G401 (cell line): Measurements from ENCODE around the gene AURKB. TPM values are rescaled to one million over a fixed set of nuclear protein-coding genes. Genes with fewer than 3 reads are reported as not detected.
"Not testable (repeated sequence)": the region's sequence is repeated elsewhere in the genome, so short reads cannot be mapped to it uniquely, and the experiment has no call there.

Source experiments
- DNase-seq: peaks from one replicate; pipeline ENCODE4 v3.0.0-alpha.2; 2015; ENCODE audit warnings: low spot score
- in situ Hi-C: cut with HindIII; loops from 2 replicates; pipeline ENCODE4 v1.10.0; 2016; ENCODE audit warnings: low sequenced_read_pairs, mixed read lengths
- total RNA-seq: library from RNA; depleted of rRNA; stranded (reverse); fragments of >200 nt; shearing (Covaris generic); gene quantifications from 2 replicates; pipeline ENCODE4 v1.2.3, GENCODE V29; 2014

The AURKB gene
- total RNA-seq, 1 experiment from 2014 or later: 166 TPM

DNA sequence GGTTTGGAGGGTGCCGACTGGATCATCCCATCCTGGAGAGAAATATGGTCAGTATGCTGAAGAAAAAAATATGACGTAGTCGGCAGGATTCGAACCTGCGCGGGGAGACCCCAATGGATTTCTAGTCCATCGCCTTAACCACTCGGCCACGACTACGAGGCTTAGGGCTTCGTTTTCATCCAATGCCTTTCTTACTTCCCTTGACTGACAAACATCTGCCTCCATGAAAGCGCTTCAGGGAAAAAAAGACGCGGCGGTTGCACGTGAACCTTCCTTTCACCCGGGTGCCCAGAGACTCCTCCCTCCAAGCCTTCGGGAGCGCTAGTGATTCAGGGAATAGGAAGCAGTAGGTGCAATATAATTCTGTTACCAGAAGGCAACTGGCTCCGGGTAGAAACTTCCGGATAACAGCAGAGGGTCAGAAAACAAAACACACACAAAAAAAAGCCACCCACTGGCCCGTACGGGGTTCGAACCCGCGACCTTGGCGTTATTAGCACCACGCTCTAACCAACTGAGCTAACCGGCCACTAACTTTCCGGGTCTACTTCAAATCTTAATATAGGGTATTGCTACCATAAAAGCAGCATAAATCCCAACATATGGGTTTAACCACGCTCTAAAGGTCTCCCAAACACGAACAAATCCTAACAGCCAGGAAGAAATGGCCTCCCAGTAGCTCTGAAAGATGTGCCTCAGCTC lies 16.3 kb upstream of the AURKB start:
- peak; percentile 86 for DNase-seq
- in situ Hi-C loops: no loop called here

DNA sequence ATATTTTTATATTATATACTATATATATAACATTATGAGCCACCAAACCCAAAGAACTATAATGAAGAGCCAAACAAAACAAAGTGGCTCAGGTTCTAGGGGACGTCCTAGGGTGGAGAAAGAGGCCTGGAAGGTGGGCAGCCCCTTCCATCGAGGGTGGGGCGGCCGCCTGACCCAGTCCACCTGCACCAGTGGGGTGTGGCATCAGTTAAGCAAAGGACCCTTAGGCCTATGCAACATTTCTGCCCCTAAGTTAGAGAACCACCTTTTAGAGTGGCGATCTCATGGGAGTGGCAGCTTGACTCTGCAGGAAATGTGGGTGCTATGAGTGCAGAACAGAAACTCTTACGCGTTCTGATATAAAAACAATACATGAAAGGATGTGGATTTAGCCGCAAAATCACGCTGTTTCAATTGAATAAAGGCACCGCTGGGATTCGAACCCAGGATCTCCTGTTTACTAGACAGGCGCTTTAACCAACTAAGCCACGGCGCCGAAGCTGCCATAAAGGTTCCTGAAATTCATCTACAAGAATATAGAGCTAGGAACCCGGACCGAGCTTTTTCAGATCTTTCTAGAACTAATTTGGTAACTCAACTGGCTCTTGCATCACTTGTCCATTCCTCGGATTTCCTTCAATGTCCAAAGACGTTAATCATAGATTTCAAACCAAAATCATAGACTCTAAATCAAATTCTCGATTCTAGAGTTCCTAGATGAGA lies 15.6 kb upstream of the AURKB start:
- DNase-seq: peak; percentile 73
- in situ Hi-C loops: no loop called here

DNA sequence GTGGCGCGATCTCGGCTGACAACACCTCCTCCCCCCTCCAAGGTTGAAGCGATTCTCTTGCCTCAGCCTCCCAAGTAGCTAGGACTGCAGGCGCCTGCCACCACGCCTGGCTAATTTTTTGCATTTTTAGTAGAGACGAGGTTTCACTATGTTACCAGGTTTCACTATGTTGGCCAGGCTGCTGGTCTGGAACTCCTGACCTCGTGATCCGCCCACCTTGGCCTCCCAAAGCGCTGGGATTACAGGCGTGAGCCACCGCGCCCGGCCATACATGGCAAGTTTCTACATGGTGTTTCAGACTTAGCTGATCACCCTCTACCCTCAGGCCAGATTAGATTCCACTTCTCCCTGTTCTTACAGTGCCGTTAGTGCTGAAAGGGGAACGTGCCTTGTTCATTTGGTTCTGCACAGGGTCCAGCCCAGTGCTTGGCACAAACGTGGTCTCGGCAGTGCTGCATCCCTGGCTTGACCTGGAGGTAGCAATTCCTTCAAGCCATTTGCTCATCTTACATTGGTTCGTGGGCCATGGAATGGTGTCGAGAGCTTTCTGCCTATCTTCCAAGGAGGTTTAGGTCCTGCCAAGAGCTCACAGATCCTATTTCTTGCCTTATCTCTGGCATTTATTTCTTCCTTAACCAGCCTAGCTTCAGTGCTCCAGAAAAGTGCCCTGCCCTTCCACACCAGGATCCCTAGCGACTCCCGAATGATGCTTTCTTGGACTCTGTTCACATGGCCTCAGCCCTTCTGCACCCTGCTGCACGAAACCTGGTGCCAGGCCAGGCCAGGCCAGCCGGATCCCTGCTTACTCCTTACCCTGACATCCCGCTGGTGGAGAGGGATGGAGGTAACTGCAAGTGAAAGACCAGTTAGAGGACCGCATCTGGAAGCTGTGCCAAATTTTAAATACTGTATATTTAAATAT lies 14.8 kb upstream of the AURKB start:
- in situ Hi-C loops: no loop called here

DNA sequence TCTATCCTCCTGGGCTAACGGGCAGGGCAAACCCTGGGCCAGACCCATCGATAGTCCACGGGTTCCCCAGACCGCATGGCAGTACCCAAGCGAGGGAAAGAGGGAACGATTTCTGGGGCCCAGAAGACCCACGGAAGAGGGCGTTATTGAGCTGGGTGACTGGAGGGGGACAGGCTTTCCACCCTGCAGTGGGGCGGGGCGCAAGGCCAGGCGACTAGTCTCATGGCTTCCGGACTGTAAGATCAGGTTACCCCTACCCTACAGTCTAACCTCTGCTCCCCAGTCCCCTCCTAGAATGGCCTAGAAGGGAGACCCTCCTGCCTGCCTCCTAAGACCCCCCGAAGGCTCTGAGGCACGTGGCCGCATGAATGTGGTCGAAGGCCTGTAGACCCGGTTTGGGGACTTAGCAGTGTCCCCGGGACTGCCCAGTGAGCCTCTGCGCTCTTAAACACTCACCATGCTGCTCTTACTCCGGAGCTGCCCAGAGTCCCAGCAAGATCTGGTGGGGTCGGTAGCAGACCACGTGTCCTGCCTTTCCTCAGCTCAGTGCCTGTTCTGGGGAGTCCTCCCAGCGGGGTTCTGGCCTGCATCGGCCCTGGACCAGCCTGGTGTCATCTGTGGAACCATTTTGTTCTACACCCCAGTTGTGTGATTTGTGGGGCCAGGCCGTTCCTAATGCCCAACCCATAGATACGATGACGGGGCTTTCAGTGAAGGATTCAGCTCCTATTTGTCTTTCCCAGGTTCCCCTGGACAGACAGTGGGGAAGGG lies 13.2 kb upstream of the AURKB start:
- in situ Hi-C loops: no loop called here
- peak; percentile 65 for DNase-seq

More for the DNA sequence above, 14.8 kb upstream of the AURKB start:
- DNase-seq: no peak

DNA sequence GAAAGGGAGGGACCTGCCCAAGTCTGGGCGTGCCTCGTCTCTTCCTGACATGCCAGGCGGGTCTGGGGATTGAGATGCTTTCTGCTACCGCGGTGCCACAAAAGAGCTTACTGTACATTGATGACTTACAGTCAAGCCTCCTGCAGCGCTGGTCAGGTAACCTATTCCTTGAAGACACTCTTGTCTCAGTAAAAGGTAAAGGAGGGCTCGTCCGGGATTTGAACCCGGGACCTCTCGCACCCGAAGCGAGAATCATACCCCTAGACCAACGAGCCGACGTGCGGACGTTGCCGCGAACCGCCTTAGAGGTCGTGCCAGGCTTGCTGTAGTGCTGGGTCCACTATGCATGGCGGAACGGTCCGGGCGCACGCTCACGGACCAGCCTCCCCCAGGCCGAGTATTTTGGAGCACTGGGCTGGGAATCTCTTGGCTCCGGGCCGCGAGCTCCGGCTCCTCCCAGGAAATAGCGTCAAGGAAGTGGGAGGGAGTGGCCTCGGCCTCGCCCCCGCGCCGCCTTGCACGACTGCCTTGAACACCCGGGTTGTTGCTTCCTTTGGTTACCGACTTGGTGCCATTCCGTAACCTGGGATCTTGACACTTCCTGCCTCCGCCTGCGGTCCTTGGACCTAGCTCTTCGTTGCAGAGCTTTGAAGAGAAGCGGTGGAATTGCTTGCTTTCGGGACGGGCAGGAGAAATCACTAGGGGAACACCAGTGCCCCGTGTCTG lies 12.4 kb upstream of the AURKB start:
- DNase-seq: peak; percentile 96
- in situ Hi-C loops: no loop called here

- in situ Hi-C loops: no loop called here
- DNase-seq: no peak
Observed at GRCh38 chr17:8222380-8222629, 11.9 kb upstream of the AURKB start.

- peak; percentile 96 for DNase-seq
- in situ Hi-C loops: no loop called here
Observed at GRCh38 chr17:8221663-8222379, 11.4 kb upstream of the AURKB start.

GRCh38 chr17:8220783-8221662 lies 10.6 kb upstream of the AURKB start:
- in situ Hi-C loops: no loop called here

GRCh38 chr17:8214000-8214399 lies 3.6 kb upstream of the AURKB start:
- in situ Hi-C loops, DNase-seq: not testable (repeated sequence)

More at GRCh38 chr17:8220783-8221662, 10.6 kb upstream of the AURKB start:
- DNase-seq: peak; percentile 97

DNA sequence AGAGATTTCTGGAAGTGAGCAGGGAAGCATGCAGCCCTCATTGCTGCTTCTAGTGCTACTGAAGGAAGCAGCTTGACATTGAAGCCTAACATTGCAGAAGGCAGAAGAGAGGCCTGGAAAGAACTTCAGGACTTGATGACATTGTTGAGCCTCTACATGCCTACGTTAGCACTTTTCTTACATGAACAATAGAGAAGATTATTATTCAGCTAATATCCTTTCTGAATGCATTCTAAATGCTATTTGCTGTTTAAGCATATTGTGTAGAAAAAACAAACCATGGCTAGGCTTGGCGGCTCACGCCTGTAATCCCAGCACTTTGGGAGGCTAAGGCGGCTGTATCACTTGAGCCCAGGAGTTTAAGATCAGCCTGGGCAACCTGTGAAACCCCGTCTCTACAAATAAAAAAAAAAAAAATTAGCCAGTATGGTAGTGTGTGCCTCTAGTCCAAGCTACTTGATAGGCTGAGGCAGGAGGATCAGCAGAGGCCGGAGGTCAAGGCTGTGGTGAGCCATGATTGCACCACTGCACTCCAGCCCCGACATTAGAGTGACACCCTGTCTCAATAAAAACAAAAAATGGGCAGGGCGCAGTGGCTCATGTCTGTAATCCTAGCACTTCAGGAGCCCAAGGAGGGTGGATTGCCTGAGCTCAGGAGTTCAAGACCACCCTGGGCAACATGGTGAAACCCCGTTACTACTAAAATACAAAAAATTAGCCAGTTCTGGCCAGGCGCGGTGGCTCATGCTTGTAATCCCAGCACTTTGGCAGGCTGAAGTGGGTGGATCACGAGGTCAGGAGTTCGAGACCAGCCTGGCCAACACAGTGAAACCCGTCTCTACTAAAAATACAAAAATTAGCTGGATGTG lies 2.2 kb upstream of the AURKB start:
- in situ Hi-C loops: no loop called here
- DNase-seq: no peak

DNA sequence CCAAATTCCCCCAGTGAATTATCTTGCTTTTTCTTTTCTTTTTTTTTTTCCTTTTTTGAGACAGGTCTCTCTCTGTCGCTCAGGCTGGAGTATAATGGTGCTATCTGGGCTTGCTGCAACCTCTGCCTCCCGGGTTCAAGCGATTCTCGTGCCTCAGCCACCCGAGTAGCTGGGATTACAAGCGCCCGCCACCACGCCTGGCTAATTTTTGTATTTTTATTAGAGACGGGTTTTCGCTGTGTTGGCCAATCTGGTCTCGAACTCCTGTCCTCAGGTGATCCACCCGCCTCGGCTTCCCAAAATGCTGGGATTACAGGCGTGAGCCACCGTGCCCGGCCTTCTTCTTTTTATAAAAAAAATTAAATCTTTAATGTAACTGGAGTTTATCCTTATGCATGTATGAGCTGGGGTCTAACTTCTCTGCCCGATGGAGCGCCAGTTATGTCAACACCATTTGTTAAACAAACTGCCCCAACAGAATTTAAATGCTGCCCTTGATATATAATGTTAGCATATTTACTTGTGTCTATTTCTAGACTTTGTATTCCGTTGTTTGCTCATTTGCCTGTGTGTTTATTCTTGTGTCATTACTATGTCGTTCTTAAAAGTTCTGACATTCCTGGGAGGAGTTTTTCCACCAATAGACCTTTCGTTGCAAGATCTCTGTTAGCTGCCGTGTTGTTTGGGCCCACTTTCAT lies 535 bp upstream of the AURKB start:
- in situ Hi-C loops: no loop called here
- no peak for DNase-seq

DNA sequence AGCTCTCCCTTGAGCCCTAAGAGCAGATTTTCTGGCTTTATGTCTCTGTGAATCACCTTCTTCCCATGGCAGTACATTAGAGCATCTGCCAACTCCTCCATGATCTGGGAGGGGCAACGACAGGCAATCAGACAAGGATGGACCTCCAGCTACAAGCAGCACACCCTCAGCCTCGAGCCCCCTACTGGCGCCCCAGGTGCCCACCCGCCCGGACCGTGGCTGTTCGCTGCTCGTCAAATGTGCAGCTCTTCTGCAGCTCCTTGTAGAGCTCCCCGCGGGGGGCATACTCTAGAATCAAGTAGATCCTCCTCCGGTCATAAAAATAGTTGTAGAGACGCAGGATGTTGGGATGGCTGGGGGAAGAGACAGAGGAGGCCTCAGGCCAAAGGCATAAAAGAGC lies 3.8 kb downstream of the AURKB start:
- in situ Hi-C loops: no loop called here
- DNase-seq: no peak

DNA sequence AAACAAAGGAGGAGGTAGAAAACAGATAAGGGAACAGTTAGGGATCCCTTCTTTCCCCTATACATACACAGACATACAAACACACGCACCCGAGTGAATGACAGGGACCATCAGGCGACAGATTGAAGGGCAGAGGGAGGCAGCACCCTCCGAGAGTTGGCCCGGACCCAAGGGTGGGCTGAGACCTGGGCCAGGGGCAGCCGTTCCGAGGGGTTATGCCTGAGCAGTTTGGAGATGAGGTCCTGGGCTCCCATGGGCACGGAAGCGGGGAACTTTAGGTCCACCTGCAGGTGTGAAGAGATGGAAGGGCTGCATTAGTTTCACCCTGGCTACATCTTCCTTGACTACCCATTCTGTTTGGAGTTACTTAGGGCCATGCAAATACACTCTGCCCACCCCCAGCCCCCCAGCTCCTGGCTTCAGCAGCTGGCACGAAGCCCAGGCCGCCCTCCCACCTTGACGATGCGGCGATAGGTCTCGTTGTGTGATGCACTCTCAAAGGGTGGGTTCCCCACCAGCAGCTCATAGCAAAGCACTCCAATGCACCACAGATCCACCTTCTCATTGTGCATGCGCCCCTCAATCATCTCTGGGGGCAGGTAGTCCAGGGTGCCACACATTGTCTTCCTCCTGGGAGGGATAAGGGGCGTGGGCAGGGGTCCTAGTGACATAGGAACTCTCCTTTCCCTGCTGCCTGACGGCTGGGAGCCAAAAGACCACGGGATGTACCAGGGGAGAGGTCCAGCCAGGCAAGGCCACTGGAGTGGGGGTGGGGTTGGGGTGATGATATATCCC lies 5.4 kb downstream of the AURKB start:
- no peak for DNase-seq

DNA sequence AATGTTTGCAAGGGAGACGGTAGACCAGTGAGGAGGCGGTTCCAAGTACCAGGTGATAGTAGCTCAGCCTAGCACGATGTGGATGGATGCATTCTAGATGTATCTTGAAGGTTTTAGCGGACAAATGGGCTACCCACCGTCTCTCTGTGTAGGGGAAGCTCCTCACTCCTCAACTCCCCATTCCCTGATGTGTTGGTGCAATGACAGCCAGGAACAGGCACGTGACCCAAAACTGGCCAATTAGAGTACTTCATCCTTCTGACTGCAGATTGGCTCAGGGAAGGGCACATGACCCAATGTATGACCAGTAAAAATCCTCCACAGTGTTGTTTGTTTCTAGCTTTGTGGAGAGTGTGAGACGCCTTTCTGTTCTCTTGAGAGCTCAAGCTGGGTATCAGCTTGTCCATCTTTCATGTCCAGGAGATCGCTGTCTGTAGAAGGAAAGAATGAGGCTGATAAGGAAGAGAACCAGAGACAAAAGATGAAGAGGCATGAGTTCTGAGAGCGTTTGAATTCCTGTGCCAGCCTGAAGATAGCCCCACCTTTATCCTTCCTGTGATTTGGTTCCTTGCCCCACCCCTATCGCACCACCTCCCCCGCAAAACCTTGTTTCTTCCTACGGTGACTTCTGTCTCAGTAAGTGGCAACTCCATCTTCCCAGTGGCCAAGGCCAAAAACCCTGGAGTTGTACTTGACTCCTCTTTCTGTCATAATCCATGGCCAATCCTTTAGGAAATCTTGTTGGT lies 18.1 kb downstream of the AURKB start:
- peak; percentile 99 for DNase-seq
- in situ Hi-C loops: no loop called here

More for the DNA sequence above, 5.4 kb downstream of the AURKB start:
- in situ Hi-C loops: no loop called here
